K562 (cell line): ENCODE data around the gene AHSG. TPM values are rescaled to one million over a fixed set of nuclear protein-coding genes. Genes with fewer than 3 reads are reported as not detected.

Source experiments
- ARNT ChIP-seq, 2 experiments: fragments of 450-650 bp; IDR thresholded peaks; 2 replicates each; pipeline ENCODE4 v1.6.1; 2016; ENCODE audit warnings: mild to moderate bottlenecking in 1 of 2
- CBX3 ChIP-seq, 2 experiments: IDR thresholded peaks; 1 replicate in 1 of 2; 2 replicates in 1 of 2; pipeline ENCODE4 v1.6.1; 2012; ENCODE audit warnings: inconsistent platforms in 2 of 2, low read length in 2 of 2, borderline replicate concordance in 1 of 2, control low read depth in 1 of 2
- CCNT2 ChIP-seq: IDR thresholded peaks from 2 replicates; pipeline ENCODE4 v1.6.1; 2011; ENCODE audit warnings: borderline replicate concordance, low read depth, mild to moderate bottlenecking, moderate library complexity, mixed read lengths, low read length; ENCODE audit not compliant: insufficient read length; ENCODE audit errors: extremely low read depth
- ETV6 ChIP-seq, 3 experiments: fragments of 150-350 bp in 1 of 3; sonication (generic) in 1 of 3; formaldehyde crosslinking in 1 of 3; IDR thresholded peaks; 2 replicates each; pipeline versions ENCODE4 v1.6.1 to v1.8.0; 2014 to 2022; ENCODE audit warnings: borderline replicate concordance in 2 of 3, low read depth in 2 of 3, antibody characterized with exemption in 1 of 3, low read length in 1 of 3, mild to moderate bottlenecking in 1 of 3, missing genetic modification reagents in 1 of 3
- GMEB1 ChIP-seq: fragments of 250-450 bp; sonication (Bioruptor Pico); IDR thresholded peaks from 2 replicates; pipeline ENCODE4 v1.4.0; 2020; ENCODE audit warnings: mild to moderate bottlenecking
- HDAC1 ChIP-seq, 2 experiments: fragments of 450-650 bp; IDR thresholded peaks; 2 replicates each; pipeline ENCODE4 v1.6.1; 2016 to 2017; ENCODE audit warnings: inconsistent platforms in 1 of 2, mild to moderate bottlenecking in 1 of 2, moderate library complexity in 1 of 2
- HDAC8 ChIP-seq: fragments of 450-650 bp; IDR thresholded peaks from 2 replicates; pipeline ENCODE4 v1.6.1; 2016; ENCODE audit warnings: mild to moderate bottlenecking, missing genetic modification characterization, moderate library complexity, missing compliant biosample characterization
- KLF6 ChIP-seq: fragments of 250-450 bp; sonication (Bioruptor Pico); IDR thresholded peaks from 2 replicates; pipeline ENCODE4 v1.4.0; 2020; ENCODE audit warnings: mild to moderate bottlenecking, moderate library complexity, borderline replicate concordance
- RAD21 ChIP-seq, 2 experiments: fragments of 250-450 bp in 1 of 2; fragments of 450-650 bp in 1 of 2; sonication (Bioruptor Pico) in 1 of 2; formaldehyde crosslinking in 1 of 2; IDR thresholded peaks in 1 of 2; conservative IDR thresholded peaks in 1 of 2; 2 replicates each; pipeline versions ENCODE4 v1.4.0 to v1.8.0; 2020 to 2022; ENCODE audit warnings: mild to moderate bottlenecking in 2 of 2, moderate library complexity in 1 of 2
- SAP30 ChIP-seq: fragments of 200-600 bp; sonication (generic); IDR thresholded peaks from 2 replicates; pipeline ENCODE4 v1.6.1; 2012; ENCODE audit warnings: borderline replicate concordance, low read depth, mild to moderate bottlenecking, moderate library complexity, low read length, control low read depth, inconsistent platforms; ENCODE audit not compliant: insufficient read depth, poor library complexity, severe bottlenecking
- SRSF3 ChIP-seq: fragments of 200-400 bp; formaldehyde crosslinking; IDR thresholded peaks from 2 replicates; pipeline ENCODE4 v1.6.1; 2016; ENCODE audit warnings: mild to moderate bottlenecking, low read length, moderate library complexity; ENCODE audit not compliant: insufficient read depth
- TAF9B ChIP-seq: fragments of 450-650 bp; IDR thresholded peaks from 2 replicates; pipeline ENCODE4 v1.6.1; 2018; ENCODE audit warnings: mild to moderate bottlenecking; ENCODE audit not compliant: partially characterized antibody
- U2AF2 ChIP-seq: fragments of 200-400 bp; formaldehyde crosslinking; optimal IDR thresholded peaks from 2 replicates; pipeline ENCODE3; 2017; ENCODE audit warnings: low read depth, mild to moderate bottlenecking, low read length
- ZNF445 ChIP-seq: fragments of 250-450 bp; sonication (Bioruptor Pico); IDR thresholded peaks from 2 replicates; pipeline ENCODE4 v1.4.0; 2020; ENCODE audit warnings: low read depth, mild to moderate bottlenecking, moderate library complexity
- polyA plus RNA-seq, 8 experiments: library from polyadenylated mRNA; depleted of rRNA in 4 of 8; stranded (reverse) in 5 of 8; unstranded in 3 of 8; fragments of >200 nt; fragmentation: Nextera tagmentation in 2 of 8; fragmentation: Illumina TruSeq in 1 of 8; extraction: Ambion mirVana in 2 of 8; extraction: Trizol in 1 of 8; gene quantifications; 2 replicates each; pipeline versions ENCODE4 v1.2.1 to v1.2.3, GENCODE V29; 2011 to 2014; ENCODE audit warnings: inconsistent platforms in 1 of 8, missing spikeins in 1 of 8
- total RNA-seq, 7 experiments: library from RNA; depleted of rRNA in 6 of 7; stranded (reverse); fragments of >200 nt in 6 of 7; fragmentation: Illumina TruSeq in 2 of 7; extraction: Trizol in 2 of 7; gene quantifications; 2 replicates each; pipeline versions ENCODE4 v1.2.1 to v1.2.3, GENCODE V29; 2011 to 2021; ENCODE audit warnings: low replicate concordance in 1 of 7
- TF ChIP-seq, protein P1 (sequence below): sonication (generic); formaldehyde crosslinking; IDR thresholded peaks from 2 replicates; pipeline ENCODE4 v1.8.0; 2023; ENCODE audit warnings: mild to moderate bottlenecking, missing genetic modification reagents
- TF ChIP-seq, protein P2 (sequence below): fragments of 250-450 bp; sonication (Bioruptor Pico); IDR thresholded peaks from 2 replicates; pipeline ENCODE4 v1.4.0; 2020

AHSG gene
- total and polyA plus RNA-seq, 9 of the 15 experiments (the other 6 are each of a cell fraction or from before 2014, with no cell fraction given) = 0.69 TPM; not detected in 8

DNA sequence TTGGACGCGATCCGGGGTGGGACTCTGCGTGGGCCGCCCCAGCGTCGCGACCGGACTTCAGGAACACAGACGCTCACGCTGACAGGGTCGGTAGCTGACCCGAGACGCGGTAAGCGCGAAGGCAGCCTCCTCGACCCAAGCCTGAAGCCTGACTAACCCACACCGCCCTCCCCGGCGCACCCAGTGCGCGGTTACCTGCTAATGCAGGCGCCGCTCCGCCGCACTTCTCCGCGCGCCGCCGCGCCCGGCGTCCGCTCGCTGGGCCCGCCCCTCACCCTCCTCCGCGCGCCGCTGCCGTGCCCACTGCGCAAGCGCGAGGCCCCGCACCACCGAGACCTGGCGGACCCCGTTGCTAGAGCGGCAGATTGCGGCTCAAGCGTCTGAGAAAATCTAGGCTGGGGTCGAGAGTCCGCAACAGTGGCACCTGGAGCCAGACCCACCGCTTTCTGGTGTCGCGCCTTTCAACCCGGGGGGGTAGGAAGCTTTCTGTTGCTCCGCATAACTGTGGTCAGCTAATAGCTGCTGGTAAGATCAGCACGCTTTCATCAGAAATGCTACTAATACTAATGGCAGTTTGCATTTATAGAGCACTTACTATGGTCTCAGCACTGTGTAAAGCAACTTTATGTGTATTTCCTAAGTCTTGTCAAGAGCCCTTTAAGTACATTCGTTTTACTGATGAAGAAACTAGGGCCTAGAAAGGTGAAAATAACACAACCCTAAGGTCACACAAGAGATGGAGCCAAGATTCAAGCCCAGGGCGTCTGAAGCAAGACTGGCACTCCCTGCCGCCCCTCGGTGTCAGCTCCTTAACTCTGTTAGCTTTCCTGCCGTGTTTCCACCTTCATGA, 45.6 kb upstream of the AHSG start, which contains the start of gene TBCCD1 (continued):
- TF ChIP-seq GMEB1 (CRISPR knock-in tag) (peak; percentile 90), HDAC1 (IDR thresholded peaks at IDR 0.05) (peak in 1 of 2 experiments; percentile 74; a peak in 2 of 4 replicates), SAP30 (peak; percentile 85), RAD21 (CRISPR knock-in tag; conservative IDR thresholded peaks at IDR 0.05 in 1 of 2, IDR thresholded peaks at IDR 0.05 in 1 of 2) (no peak), TAF9B (peak; percentile 58), HDAC8 (0 out of 2 replicates have a peak, but pooled peaks have one; percentile 30), ZNF445 (no peak), CCNT2 (peak; percentile 96), U2AF2 (no peak), ETV6 (IDR thresholded peaks at IDR 0.05; ENCODE audit: borderline replicate concordance in 1 of 2, low read depth in 2 of 2, low read length in 1 of 2) (no peak), ETV6 (CRISPR knock-in tag; IDR thresholded peaks at IDR 0.05; ENCODE audit: borderline replicate concordance) (no peak; the same call in 1 of the 2 replicates), KLF6 (CRISPR knock-in tag) (no peak), SRSF3 (no peak), ARNT (IDR thresholded peaks at IDR 0.05) (0 out of 4 replicates have a peak, but pooled peaks of 1 of the 2 experiments have one; percentile 25), CBX3 (IDR thresholded peaks at IDR 0.05; ENCODE audit: borderline replicate concordance in 1 of 2, low read length in 2 of 2) (no peak)
- TF ChIP-seq, protein P1, sequence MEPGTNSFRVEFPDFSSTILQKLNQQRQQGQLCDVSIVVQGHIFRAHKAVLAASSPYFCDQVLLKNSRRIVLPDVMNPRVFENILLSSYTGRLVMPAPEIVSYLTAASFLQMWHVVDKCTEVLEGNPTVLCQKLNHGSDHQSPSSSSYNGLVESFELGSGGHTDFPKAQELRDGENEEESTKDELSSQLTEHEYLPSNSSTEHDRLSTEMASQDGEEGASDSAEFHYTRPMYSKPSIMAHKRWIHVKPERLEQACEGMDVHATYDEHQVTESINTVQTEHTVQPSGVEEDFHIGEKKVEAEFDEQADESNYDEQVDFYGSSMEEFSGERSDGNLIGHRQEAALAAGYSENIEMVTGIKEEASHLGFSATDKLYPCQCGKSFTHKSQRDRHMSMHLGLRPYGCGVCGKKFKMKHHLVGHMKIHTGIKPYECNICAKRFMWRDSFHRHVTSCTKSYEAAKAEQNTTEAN (CRISPR knock-in tag) = no peak
- TF ChIP-seq, protein P2, sequence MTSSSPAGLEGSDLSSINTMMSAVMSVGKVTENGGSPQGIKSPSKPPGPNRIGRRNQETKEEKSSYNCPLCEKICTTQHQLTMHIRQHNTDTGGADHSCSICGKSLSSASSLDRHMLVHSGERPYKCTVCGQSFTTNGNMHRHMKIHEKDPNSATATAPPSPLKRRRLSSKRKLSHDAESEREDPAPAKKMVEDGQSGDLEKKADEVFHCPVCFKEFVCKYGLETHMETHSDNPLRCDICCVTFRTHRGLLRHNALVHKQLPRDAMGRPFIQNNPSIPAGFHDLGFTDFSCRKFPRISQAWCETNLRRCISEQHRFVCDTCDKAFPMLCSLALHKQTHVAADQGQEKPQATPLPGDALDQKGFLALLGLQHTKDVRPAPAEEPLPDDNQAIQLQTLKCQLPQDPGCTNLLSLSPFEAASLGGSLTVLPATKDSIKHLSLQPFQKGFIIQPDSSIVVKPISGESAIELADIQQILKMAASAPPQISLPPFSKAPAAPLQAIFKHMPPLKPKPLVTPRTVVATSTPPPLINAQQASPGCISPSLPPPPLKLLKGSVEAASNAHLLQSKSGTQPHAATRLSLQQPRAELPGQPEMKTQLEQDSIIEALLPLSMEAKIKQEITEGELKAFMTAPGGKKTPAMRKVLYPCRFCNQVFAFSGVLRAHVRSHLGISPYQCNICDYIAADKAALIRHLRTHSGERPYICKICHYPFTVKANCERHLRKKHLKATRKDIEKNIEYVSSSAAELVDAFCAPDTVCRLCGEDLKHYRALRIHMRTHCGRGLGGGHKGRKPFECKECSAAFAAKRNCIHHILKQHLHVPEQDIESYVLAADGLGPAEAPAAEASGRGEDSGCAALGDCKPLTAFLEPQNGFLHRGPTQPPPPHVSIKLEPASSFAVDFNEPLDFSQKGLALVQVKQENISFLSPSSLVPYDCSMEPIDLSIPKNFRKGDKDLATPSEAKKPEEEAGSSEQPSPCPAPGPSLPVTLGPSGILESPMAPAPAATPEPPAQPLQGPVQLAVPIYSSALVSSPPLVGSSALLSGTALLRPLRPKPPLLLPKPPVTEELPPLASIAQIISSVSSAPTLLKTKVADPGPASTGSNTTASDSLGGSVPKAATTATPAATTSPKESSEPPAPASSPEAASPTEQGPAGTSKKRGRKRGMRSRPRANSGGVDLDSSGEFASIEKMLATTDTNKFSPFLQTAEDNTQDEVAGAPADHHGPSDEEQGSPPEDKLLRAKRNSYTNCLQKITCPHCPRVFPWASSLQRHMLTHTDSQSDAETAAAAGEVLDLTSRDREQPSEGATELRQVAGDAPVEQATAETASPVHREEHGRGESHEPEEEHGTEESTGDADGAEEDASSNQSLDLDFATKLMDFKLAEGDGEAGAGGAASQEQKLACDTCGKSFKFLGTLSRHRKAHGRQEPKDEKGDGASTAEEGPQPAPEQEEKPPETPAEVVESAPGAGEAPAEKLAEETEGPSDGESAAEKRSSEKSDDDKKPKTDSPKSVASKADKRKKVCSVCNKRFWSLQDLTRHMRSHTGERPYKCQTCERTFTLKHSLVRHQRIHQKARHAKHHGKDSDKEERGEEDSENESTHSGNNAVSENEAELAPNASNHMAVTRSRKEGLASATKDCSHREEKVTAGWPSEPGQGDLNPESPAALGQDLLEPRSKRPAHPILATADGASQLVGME (CRISPR knock-in tag) = no peak
